Kidney capillary endothelial cell (primary cell): ENCODE data around the gene NUMA1.

Source experiments
- DNase-seq: peaks from one replicate; pipeline ENCODE4 v3.0.0-alpha.2; 2018; ENCODE audit warnings: low spot score

NUMA1 gene

GRCh38 chr11:72100462-72100861 is 20.1 kb upstream of the NUMA1 start:
- DNase-seq = no peak

DNA sequence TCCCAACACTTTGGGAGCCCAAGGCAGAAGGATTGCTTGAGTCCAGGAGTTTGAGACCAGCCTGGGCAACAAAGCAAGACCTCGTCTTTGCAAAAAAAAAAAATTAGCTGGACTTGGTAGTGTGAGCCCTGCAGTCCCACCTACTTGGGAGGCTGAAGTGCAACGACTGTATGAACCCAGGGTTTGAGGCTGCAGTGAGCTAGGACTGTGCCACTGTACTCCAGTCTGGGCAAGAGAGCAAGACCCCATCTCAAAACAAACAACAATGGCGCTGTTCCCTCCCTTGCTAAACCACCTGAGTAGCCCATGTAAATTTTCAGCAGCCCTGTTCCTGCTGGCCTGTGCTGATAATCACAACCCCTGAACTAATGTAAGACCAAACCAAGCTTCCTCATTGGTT is 19.7 kb upstream of the NUMA1 start:
- no peak for DNase-seq

GRCh38 chr11:72098741-72099140 is 18.4 kb upstream of the NUMA1 start:
- no peak for DNase-seq

DNA sequence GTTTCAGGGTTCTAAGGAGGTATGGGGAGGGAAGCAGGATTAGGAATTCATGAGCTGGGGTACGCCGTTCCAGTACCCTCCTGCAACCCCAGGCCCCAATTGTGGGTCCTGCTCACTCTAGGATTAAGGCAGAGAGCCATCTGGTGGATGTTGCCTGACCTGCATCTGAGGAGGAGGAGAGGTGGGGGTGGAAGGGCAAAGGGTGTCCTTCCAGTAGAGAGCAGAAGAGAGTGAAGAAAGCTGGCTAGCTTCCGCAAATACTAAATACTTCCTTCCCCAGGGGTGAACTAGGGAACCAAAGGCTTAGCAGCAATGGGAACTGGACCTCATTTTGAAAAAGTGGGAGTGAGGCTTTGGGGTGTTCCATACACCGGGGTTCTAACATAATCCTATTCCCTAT is 10.9 kb upstream of the NUMA1 start:
- no peak for DNase-seq

DNA sequence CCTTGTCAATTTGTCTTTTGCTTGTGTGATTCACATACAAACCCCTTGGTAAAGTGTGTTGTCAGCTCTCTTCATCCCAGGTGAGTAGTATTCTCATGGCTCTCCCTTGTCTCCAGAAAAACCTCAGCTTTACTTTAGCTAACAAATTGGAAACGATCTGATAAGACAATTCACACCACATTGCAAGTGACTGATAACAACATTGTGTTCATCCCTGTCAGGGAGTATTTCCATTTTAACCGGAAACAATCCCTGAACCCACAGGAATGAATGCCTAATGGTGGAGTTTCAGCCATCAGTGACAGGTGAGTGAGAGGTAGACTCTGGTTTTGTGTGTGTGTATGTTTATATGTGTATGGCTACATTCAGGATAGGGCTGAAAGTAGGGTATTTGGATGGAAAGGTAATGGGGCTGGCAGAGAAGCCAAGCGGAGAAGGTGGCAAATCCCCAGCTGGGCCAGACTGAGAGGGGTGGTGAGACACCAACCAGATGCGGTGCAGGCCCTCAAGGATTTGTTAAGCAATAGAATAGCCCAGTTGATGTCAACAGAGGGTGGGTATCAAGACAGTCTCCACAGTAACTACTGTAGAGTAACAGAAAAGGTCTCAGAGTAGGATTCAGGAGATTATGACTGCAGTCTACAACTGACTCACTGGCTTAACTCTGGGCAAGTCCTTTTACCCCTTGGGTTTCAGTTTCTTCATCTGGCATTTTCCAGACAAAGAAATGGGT is 7.9 kb upstream of the NUMA1 start:
- no peak for DNase-seq

GRCh38 chr11:72085621-72086351 is 5.4 kb upstream of the NUMA1 start:
- DNase-seq = no peak

GRCh38 chr11:72084965-72085364 is 4.6 kb upstream of the NUMA1 start:
- no peak for DNase-seq

- DNase-seq = no peak
These were observed 3.7 kb upstream of the NUMA1 start for GRCh38 chr11:72084076-72084475.

DNA sequence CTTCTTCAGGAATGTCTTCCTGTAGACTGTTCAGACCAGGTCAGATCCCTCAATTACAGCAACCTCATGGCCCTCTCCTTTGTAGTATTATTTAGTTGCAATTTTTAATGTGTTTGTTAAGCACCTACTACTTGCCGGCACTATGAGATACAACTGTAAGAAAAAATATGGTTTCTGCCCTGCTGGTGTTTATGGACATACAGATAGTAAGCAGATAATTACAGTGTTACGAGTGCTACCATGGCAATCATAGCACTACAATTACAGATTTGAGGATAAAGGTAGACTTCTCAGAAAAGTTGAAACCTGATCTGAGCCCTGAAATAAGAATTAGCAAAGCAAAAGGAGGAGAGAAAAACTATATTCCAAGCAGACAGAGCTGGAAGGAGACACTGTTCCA is 3.1 kb upstream of the NUMA1 start:
- DNase-seq = no peak

DNA sequence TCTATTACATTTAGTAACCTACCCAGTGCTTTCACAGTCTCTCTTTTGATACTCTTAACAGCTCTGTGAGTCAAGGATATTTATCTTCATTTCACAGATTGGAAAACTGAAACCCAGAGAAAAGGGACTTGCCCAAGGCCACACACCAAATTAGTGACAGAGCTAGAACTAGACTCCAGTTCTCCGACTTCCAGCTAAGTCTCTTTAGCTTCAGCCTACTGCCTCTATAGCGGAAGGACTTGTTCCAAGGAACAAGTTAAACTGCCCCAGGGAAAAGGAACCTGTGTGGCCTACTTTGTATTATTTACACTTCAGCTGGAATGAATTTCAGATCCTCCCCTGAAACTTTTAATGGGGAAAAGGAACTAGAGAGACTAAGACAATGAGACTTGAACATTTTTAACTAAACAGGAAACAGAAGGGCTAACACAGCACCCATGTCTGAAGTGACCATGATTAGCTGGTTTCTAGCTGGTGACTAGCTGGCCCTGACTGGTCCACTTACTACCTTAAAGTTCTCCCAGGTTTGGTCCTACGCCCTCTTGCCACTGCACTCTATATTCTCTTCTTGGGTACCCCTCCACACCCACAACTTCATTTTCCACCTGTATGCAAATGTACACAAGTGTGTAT is 1.6 kb upstream of the NUMA1 start:
- DNase-seq = no peak

GRCh38 chr11:72081184-72081644 is 872 bp upstream of the NUMA1 start:
- DNase-seq = no peak

DNA sequence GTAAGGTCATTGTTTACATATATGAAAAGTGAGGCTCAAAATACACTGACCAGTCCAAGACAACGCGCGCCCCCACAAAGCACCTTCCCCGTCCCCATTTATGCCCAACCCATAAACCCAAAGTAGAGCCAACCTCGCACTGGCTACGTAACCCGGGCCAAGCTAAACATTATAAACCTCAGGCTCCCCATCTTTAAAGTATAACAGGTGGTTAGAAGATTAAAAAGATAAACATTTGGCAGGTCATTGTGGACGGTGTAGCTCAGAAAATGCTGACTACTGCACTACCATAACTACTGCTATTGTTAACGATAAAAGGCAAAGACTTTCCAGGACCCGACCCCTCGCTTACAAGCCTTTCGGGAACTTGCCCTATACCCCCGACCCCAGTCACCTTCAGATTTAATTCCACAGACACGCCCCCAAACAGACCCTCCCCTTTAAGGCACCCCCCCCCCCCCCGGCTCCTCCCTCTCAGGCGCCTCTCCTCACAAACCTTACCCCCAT is 470 bp downstream of the NUMA1 start:
- no peak for DNase-seq

- DNase-seq = no peak
These were observed 1.9 kb downstream of the NUMA1 start for GRCh38 chr11:72078477-72078876.

DNA sequence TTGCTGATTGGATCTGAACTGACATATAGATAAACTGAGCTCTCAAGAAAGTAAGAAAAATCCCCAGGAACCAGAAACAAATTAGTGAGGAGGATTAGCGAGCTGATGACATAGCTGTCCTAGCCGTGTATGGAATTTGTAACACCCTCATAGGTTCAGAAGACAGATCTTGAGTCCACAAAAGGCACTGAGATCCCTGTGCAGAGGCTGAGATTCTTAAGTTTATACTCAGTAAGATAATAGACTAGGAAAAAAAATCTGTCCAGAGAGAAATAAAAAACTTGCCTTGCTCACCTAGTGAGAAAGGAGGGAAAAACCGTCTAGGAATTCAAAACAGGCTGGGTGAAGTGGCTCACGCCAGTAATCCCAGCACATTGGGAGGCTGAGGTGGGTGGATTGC is 4.6 kb downstream of the NUMA1 start:
- no peak for DNase-seq

GRCh38 chr11:72075109-72075508 is 5.2 kb downstream of the NUMA1 start:
- no peak for DNase-seq

- peak; percentile 93 for DNase-seq
These were observed 8.0 kb downstream of the NUMA1 start for GRCh38 chr11:72072348-72072747.

DNA sequence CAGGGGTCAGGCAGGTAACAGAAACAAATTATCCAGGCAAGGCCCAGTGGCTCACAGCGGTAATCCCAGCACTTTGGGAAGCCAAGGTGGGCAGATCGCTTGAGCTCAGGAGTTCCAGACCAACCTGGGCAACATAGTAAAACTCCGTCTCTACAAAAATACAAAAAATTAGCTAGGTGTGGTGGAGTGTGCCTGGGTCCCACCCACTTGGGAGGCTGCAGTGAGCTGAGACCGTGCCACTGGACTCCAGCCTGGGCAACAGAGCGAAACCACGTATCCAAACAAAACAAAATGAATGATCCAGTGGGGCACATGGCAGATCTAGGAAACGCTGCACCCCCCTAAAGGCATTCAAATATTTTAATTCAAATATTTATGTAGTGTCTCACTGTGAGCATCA is 9.9 kb downstream of the NUMA1 start:
- DNase-seq = no peak

DNA sequence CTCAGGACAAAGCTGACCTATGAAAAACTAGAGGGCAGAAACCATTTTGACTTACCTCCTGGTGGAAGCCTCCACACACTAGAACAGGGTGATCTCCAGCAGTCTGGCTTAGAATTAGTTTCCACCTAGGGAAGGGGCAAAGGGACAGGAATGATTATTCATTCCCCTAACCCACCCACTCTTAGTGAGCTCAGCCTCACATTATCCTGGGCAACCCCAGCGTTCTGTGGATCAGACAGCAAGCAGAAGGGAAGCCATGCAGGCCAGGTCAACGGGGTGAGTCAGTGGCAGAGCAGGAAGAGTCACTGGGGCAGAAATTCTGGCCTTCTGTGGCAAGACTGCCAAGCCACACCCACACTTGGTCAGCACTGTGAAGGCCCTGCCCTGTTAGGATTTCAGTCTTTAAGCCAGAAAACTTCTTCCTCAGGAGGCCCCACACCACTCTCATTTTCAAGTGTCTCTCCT is 10.5 kb downstream of the NUMA1 start:
- DNase-seq = peak; percentile 95

GRCh38 chr11:72069200-72069599 is 11.1 kb downstream of the NUMA1 start:
- DNase-seq = no peak

GRCh38 chr11:72067676-72068075 is 12.7 kb downstream of the NUMA1 start:
- DNase-seq = no peak

DNA sequence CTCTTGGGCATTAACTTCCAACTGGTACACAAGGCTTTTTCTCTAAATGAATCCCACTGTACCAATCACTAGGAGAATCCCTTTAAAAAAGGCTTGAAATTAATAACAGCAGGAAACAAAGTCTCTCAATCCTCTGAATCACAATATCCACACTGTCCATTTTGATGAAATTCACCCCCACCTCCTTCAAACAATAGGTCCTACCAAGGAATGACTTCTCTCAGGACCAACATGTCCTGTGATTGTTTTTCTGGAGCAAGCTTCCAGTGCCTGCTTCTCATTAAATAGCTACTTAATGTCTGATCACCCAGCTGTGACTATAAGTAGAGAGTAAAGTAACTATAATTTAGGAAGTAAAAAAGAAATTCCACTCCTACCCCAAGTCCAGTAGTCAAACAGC is 13.1 kb downstream of the NUMA1 start:
- DNase-seq = peak; percentile 66

DNA sequence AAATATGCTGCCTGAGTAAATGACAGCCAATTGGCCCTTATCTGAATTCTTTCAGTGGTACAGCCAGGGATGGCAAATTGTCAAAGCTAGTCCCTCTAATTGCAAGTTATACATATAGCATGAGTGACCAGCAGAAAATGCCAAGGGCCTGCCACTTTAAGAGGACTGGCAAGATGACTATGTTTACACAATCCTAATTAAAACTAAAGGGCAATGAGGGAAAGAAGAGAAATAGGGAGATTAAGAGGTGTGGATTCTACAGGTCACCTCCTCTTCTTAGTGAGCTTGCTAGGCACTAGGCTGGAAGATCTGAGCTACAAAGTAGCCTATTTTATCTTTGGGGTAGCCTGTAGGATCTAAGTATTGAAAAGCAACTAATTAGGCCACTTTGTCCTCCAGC is 13.5 kb downstream of the NUMA1 start:
- DNase-seq = no peak
